ENCODE results near the gene DRG1. TPM values are rescaled to one million over a fixed set of nuclear protein-coding genes. Genes with fewer than 3 reads are reported as not detected.

Gene DRG1
- polyA plus RNA-seq, 10 donors: 63.3 to 83.4 (median 68.5) TPM

Other genes starting within 250 kb of the DRG1 start
- 10 to 100 TPM; 22.2 to 28.6 (median 24.3) TPM for gene RNF185, start 239.4 kb upstream of the DRG1 start, polyA plus RNA-seq (ENCODE audit: insufficient read length in 10 of 10)
- gene LIMK2, start 187.3 kb upstream of the DRG1 start, polyA plus RNA-seq (ENCODE audit: insufficient read length in 10 of 10): 10 to 100 TPM; 16.6 to 28.1 (median 20.4) TPM
- gene PIK3IP1, start 107.1 kb upstream of the DRG1 start, polyA plus RNA-seq (ENCODE audit: insufficient read length in 10 of 10): 10 to 100 TPM in 1 of 10 donors, 1 to 10 TPM in 9; 2.8 to 13.2 (median 4.0) TPM
- 10 to 100 TPM; 20.1 to 29.4 (median 22.0) TPM for gene PATZ1, start 53.3 kb upstream of the DRG1 start, polyA plus RNA-seq (ENCODE audit: insufficient read length in 10 of 10)
- gene EIF4ENIF1, start 90.2 kb downstream of the DRG1 start, polyA plus RNA-seq (ENCODE audit: insufficient read length in 10 of 10): 10 to 100 TPM; 22.1 to 35.3 (median 31.5) TPM
- gene SFI1, start 96.9 kb downstream of the DRG1 start, polyA plus RNA-seq (ENCODE audit: insufficient read length in 10 of 10): 10 to 100 TPM in 5 of 10 donors, 1 to 10 TPM in 5; 6.3 to 19.3 (median 10.1) TPM

Data from muscle of back (tissue), 10 donors.